Naive thymus-derived CD4-positive, alpha-beta T cell (primary cell): Measurements from ENCODE around the gene ACER3. TPM values are rescaled to one million over a fixed set of nuclear protein-coding genes. Genes with fewer than 3 reads are reported as not detected.
"Not testable (repeated sequence)": the region's sequence is repeated elsewhere in the genome, so short reads cannot be mapped to it uniquely, and the experiment has no call there.

Experiments
- ATAC-seq: fragments of 150-1000 bp; cut with Tn5 transposase; 2 replicates; pipeline ENCODE4 v1.10.0; 2021; ENCODE audit warnings: mild to moderate bottlenecking, moderate library complexity
- CTCF ChIA-PET: fragments of 350-600 bp; sonication (Branson Sonifier 250); formaldehyde crosslinking; loops from one replicate; lab custom pipeline; 2021; ENCODE audit warnings: antibody characterized with exemption; lab: Charles Lee
- POLR2A ChIA-PET: fragments of 350-600 bp; sonication (Branson Sonifier 250); formaldehyde crosslinking; loops from one replicate; lab custom pipeline; 2021; ENCODE audit warnings: antibody characterized with exemption, inconsistent platforms; lab: Charles Lee
- DNase-seq, 9 donors: peaks; one replicate each; pipeline versions ENCODE4 v3.0.0 to v3.0.0-alpha.2; 2020 to 2022; ENCODE audit warnings: mixed read lengths in 1 of 9
- H3K27ac ChIP-seq: one replicate; pipeline ENCODE4 v1.7.0; 2013; ENCODE audit warnings: mild to moderate bottlenecking, low read depth, low read length, moderate library complexity
- H3K27me3 ChIP-seq, 2 donors: one replicate each; pipeline ENCODE4 v1.7.0; 2013; ENCODE audit warnings: low read length in 2 of 2, mild to moderate bottlenecking in 2 of 2, moderate library complexity in 2 of 2; ENCODE audit not compliant: control insufficient read depth in 2 of 2, insufficient read depth in 2 of 2
- H3K36me3 ChIP-seq, 3 experiments: 1 replicate in 2 of 3; 2 replicates in 1 of 3; pipeline ENCODE4 v1.7.0; 2013; ENCODE audit warnings: low read length in 3 of 3, mild to moderate bottlenecking in 3 of 3, moderate library complexity in 1 of 3; ENCODE audit not compliant: insufficient read depth in 3 of 3, control insufficient read depth in 2 of 3
- H3K4me1 ChIP-seq, 2 donors: one replicate each; pipeline ENCODE4 v1.7.0; 2013; ENCODE audit warnings: low read length in 2 of 2, mild to moderate bottlenecking in 2 of 2, moderate library complexity in 1 of 2; ENCODE audit not compliant: control insufficient read depth in 2 of 2, insufficient read depth in 2 of 2
- H3K4me3 ChIP-seq: 2 replicates; pipeline ENCODE4 v1.7.0; 2013; ENCODE audit warnings: mild to moderate bottlenecking, low read length
- H3K9me3 ChIP-seq, 3 experiments: 1 replicate in 2 of 3; 2 replicates in 1 of 3; pipeline ENCODE4 v1.7.0; 2013; ENCODE audit warnings: low read length in 3 of 3; ENCODE audit not compliant: control insufficient read depth in 2 of 3
- H3K27ac Mint-ChIP-seq, 9 donors: one replicate each; pipeline ENCODE4 v1.8.0; 2020 to 2022; ENCODE audit warnings: mixed read lengths in 9 of 9, mild to moderate bottlenecking in 8 of 9, moderate library complexity in 5 of 9, inconsistent platforms in 2 of 9
- H3K27me3 Mint-ChIP-seq, 5 donors: one replicate each; pipeline ENCODE4 v1.8.0; 2021 to 2022; ENCODE audit warnings: mixed read lengths in 5 of 5, mild to moderate bottlenecking in 1 of 5
- H3K36me3 Mint-ChIP-seq, 5 donors: one replicate each; pipeline ENCODE4 v1.8.0; 2020 to 2022; ENCODE audit warnings: mixed read lengths in 5 of 5, mild to moderate bottlenecking in 3 of 5, inconsistent platforms in 1 of 5
- H3K4me1 Mint-ChIP-seq, 7 donors: one replicate each; pipeline ENCODE4 v1.8.0; 2020 to 2022; ENCODE audit warnings: mixed read lengths in 7 of 7, mild to moderate bottlenecking in 3 of 7, inconsistent platforms in 1 of 7
- H3K4me3 Mint-ChIP-seq, 10 donors: one replicate each; pipeline ENCODE4 v1.8.0; 2020 to 2022; ENCODE audit warnings: mild to moderate bottlenecking in 10 of 10, mixed read lengths in 10 of 10, moderate library complexity in 6 of 10, inconsistent platforms in 2 of 10
- H3K9me3 Mint-ChIP-seq, 11 donors: one replicate each; pipeline ENCODE4 v1.8.0; 2020 to 2022; ENCODE audit warnings: mixed read lengths in 11 of 11, mild to moderate bottlenecking in 4 of 11, inconsistent platforms in 1 of 11, moderate library complexity in 1 of 11
- intact Hi-C, 2 donors: fragments of 100-400 bp; cut with micrococcal nuclease; formaldehyde crosslinking; loops; one replicate each; pipeline ENCODE4 v1.15.1; 2023
- polyA plus RNA-seq, 2 donors: library from polyadenylated mRNA; unstranded; fragments of 300-500 nt; fragmentation: Illumina TruSeq; gene quantifications; one replicate each; pipeline ENCODE4 v1.2.3, GENCODE V29; 2021
- total RNA-seq, 6 experiments: library from RNA in 5 of 6; stranded (reverse) in 5 of 6; gene quantifications; 1 replicate in 5 of 6; 2 replicates in 1 of 6; pipeline ENCODE4 v1.2.3 and lab custom pipeline; 2021 to 2026

The ACER3 gene
- total and polyA plus RNA-seq, 7 experiments from 2014 or later = 4.7 to 15.2 (median 9.0) TPM

GRCh38 chr11:76822406-76822805, 38.3 kb upstream of the ACER3 start:
- peaks cover 0 to 19% (median 6%) of the 10 kb centered on the region in 5 donors for H3K36me3 Mint-ChIP-seq
- Histone ChIP-seq H3K36me3 (no peaks in the 10 kb centered on the region), H3K4me3 (no peak overlapping the region), H3K27ac (no peak overlapping the region), H3K27me3 (no peaks in the 10 kb centered on the region), H3K4me1 (no peaks in the 10 kb centered on the region), H3K9me3 (no peaks in the 10 kb centered on the region)
- ChIA-PET POLR2A (no interaction called here), CTCF (interaction anchor here (0.7 kb wide), 1 partner anchor 617 kb away, joined by 3 read pairs; no protein-coding TSS in a partner anchor)
- H3K4me3 Mint-ChIP-seq = no peak overlapping the region
- ATAC-seq = no peak
- H3K9me3 Mint-ChIP-seq = peaks cover 0 to 17% (median 3%) of the 10 kb centered on the region in 11 donors
- H3K27me3 Mint-ChIP-seq = peaks cover 0 to 17% (median 3%) of the 10 kb centered on the region in 5 donors
- H3K4me1 Mint-ChIP-seq = peaks cover 0 to 27% (median 10%) of the 10 kb centered on the region in 7 donors
- DNase-seq = no peak
- intact Hi-C loops = no loop called here
- H3K27ac Mint-ChIP-seq = no peak overlapping the region

- ChIA-PET POLR2A (no interaction called here), CTCF (no interaction called here)
- ATAC-seq (peak; percentile 36), DNase-seq (no peak)
- Histone ChIP-seq H3K9me3 (no peaks in the 10 kb centered on the region), H3K4me3 (no peak overlapping the region), H3K4me1 (no peaks in the 10 kb centered on the region), H3K27ac (no peak overlapping the region), H3K27me3 (no peaks in the 10 kb centered on the region), H3K36me3 (no peaks in the 10 kb centered on the region)
- Mint-ChIP-seq H3K4me3 (no peak overlapping the region), H3K4me1 (peaks cover 0 to 27% (median 10%) of the 10 kb centered on the region in 7 donors), H3K9me3 (peaks cover 0 to 17% (median 2%) of the 10 kb centered on the region in 11 donors), H3K27ac (no peak overlapping the region), H3K36me3 (peaks cover 0 to 19% (median 6%) of the 10 kb centered on the region in 5 donors), H3K27me3 (peaks cover 0 to 17% (median 0%) of the 10 kb centered on the region in 5 donors)
- intact Hi-C loops = no loop called here
These were observed 37.2 kb upstream of the ACER3 start for GRCh38 chr11:76823481-76824028.

GRCh38 chr11:76824083-76824939, 36.4 kb upstream of the ACER3 start:
- intact Hi-C loops = no loop called here
- peak overlapping the region in 1 of 10 donors; percentile 48 for H3K4me3 Mint-ChIP-seq
- ChIA-PET CTCF (no interaction called here), POLR2A (no interaction called here)
- peak overlapping the region in 1 of 9 donors; percentile 37 for H3K27ac Mint-ChIP-seq
- H3K9me3 ChIP-seq = no peaks in the 10 kb centered on the region
- peaks cover 0 to 17% (median 2%) of the 10 kb centered on the region in 11 donors for H3K9me3 Mint-ChIP-seq
- H3K36me3 Mint-ChIP-seq = peaks cover 0 to 19% (median 5%) of the 10 kb centered on the region in 5 donors
- DNase-seq (no peak), ATAC-seq (peak; percentile 31)
- no peaks in the 10 kb centered on the region for H3K36me3 ChIP-seq
- peaks cover 0 to 27% (median 10%) of the 10 kb centered on the region in 7 donors for H3K4me1 Mint-ChIP-seq
- H3K27me3 ChIP-seq = no peaks in the 10 kb centered on the region
- H3K27ac ChIP-seq = no peak overlapping the region
- no peak overlapping the region for H3K4me3 ChIP-seq
- H3K27me3 Mint-ChIP-seq = peaks cover 0 to 10% (median 0%) of the 10 kb centered on the region in 5 donors
- H3K4me1 ChIP-seq = no peaks in the 10 kb centered on the region

DNA sequence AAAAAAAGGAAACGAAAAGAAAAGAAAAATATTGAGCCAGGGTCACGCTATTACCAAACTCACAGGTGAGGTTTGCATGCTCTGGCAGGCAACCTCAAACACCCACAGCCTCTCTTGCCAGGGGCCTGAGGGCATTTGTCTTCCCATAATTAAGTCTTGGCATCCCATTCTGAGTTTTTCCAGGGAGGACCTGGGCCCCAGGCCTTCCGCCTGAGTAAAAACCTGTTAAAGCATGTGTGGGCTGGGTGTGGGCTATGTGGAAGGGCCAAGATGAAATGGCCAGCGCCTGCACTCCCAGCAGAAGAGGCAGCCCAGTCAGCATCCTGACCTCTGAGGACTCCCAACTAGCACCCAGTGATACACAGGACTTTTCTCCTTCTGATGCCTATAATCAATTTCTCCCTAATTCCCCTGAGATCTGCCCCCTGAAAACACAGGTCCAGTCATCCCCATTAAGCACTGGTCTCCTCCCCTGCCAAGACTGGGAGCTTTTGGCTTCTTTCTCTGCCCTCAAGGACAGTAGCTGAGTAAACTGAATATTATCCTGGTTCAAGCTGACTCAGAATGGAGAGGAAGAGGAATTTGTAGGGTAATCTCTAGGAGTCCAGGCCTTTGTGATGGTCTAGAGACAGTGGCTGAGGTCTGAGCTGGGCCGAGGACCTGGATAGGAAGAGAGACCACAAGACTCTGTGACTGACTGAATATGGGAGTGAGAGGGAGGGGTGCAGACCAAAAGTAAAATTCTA, 35.6 kb upstream of the ACER3 start:
- no peaks in the 10 kb centered on the region for H3K9me3 ChIP-seq
- ChIA-PET CTCF (no interaction called here), POLR2A (no interaction called here)
- Mint-ChIP-seq H3K27ac (peak overlapping the region in 1 of 9 donors; percentile 5), H3K4me3 (peak overlapping the region in 1 of 10 donors; percentile 36), H3K36me3 (peaks cover 0 to 19% (median 0%) of the 10 kb centered on the region in 5 donors), H3K9me3 (peaks cover 0 to 19% (median 0%) of the 10 kb centered on the region in 11 donors), H3K27me3 (peaks cover 0 to 11% (median 0%) of the 10 kb centered on the region in 5 donors), H3K4me1 (peaks cover 0 to 27% (median 10%) of the 10 kb centered on the region in 7 donors)
- no peaks in the 10 kb centered on the region for H3K4me1 ChIP-seq
- no peaks in the 10 kb centered on the region for H3K36me3 ChIP-seq
- no peak for DNase-seq
- no peak for ATAC-seq
- H3K27me3 ChIP-seq = no peaks in the 10 kb centered on the region
- intact Hi-C loops = no loop called here
- H3K27ac ChIP-seq = no peak overlapping the region
- no peak overlapping the region for H3K4me3 ChIP-seq

DNA sequence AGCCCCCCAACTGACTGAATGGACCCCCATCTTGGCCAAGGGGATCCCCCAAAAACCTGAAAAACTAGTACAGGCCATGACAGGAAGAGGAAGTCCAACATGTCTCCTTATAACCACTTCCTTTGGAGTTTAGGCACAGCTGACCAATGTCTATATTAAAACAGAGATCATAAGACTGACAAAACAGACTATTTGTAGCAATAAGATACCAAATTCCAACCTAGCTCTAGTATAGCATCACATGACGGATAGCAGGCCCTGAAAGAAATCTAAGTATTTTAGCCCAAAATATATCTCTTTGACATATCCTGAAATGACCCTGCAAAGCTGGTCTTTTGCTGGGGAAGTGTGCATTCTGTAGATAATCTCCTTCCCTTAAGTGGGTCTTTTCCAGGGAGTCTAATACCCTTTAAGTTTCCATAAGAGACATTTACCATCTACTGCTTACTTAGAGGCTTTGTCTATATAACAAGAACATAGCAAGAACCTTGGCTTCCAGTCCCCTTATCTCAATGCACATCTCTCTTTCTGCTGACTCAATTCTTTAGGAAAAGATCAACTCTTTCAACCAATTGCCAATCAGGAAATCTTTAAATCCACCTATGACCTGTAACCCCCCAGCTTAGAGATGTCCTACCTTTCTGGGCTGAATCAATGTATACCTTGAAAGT, 34.9 kb upstream of the ACER3 start:
- Mint-ChIP-seq H3K9me3 (peaks cover 0 to 19% (median 0%) of the 10 kb centered on the region in 11 donors), H3K4me1 (peaks cover 0 to 27% (median 10%) of the 10 kb centered on the region in 7 donors), H3K4me3 (peak overlapping the region in 1 of 10 donors; percentile 36), H3K27ac (peak overlapping the region in 1 of 9 donors; percentile 5), H3K36me3 (peaks cover 0 to 19% (median 0%) of the 10 kb centered on the region in 5 donors), H3K27me3 (peaks cover 0 to 11% (median 0%) of the 10 kb centered on the region in 5 donors)
- no peak overlapping the region for H3K27ac ChIP-seq
- intact Hi-C loops = no loop called here
- ATAC-seq = no peak
- H3K9me3 ChIP-seq = no peaks in the 10 kb centered on the region
- no peak for DNase-seq
- H3K27me3 ChIP-seq = no peaks in the 10 kb centered on the region
- H3K4me3 ChIP-seq = no peak overlapping the region
- POLR2A ChIA-PET = no interaction called here
- H3K36me3 ChIP-seq = no peaks in the 10 kb centered on the region
- H3K4me1 ChIP-seq = no peaks in the 10 kb centered on the region
- CTCF ChIA-PET = no interaction called here

DNA sequence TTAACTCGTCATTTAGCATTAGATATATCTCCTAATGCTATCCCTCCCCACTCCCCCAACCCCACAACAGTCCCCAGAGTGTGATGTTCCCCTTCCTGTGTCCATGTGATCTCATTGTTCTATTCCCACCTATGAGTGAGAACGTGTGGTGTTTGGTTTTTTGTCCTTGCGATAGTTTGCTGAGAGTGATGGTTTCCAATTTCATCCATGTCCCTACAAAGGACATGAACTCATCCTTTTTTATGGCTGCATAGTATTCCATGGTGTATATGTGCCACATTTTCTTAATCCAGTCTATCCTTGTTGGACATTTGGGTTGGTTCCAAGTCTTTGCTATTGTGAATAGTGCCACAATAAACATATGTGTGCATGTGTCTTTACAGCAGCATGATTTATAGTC, 34.2 kb upstream of the ACER3 start:
- CTCF ChIA-PET = not testable (repeated sequence)
- H3K4me1 Mint-ChIP-seq = peaks cover 0 to 27% (median 10%) of the 10 kb centered on the region in 7 donors

More for the DNA sequence above, 34.2 kb upstream of the ACER3 start:
- DNase-seq, POLR2A ChIA-PET, H3K27ac ChIP-seq, H3K27ac Mint-ChIP-seq, H3K36me3 ChIP-seq, H3K4me3 ChIP-seq, intact Hi-C loops, H3K4me1 ChIP-seq, ATAC-seq, H3K4me3 Mint-ChIP-seq, H3K9me3 ChIP-seq, H3K27me3 ChIP-seq: not testable (repeated sequence)
- Mint-ChIP-seq H3K9me3 (peaks cover 0 to 19% (median 0%) of the 10 kb centered on the region in 11 donors), H3K27me3 (peaks cover 0 to 11% (median 2%) of the 10 kb centered on the region in 5 donors), H3K36me3 (peaks cover 0 to 19% (median 0%) of the 10 kb centered on the region in 5 donors)
